Common myeloid progenitor, CD34-positive (primary cell): Measurements from ENCODE around the gene BEX4.
A peak's percentile ranks its signal among the peaks of the same experiment; 100 is the strongest.
"Not testable (repeated sequence)": the region's sequence is repeated elsewhere in the genome, so short reads cannot be mapped to it uniquely, and the experiment has no call there.

Experiments used
- CTCF ChIA-PET: fragments of 350-600 bp; sonication (Branson Sonifier 250); formaldehyde crosslinking; loops from one replicate; lab custom pipeline; 2021; ENCODE audit warnings: antibody characterized with exemption; lab: Charles Lee
- POLR2A ChIA-PET: fragments of 350-600 bp; sonication (Branson Sonifier 250); formaldehyde crosslinking; loops from one replicate; lab custom pipeline; 2021; ENCODE audit warnings: antibody characterized with exemption; lab: Charles Lee
- DNase-seq, 3 donors: peaks; one replicate each; pipeline versions ENCODE4 v3.0.0 to v3.0.0-alpha.2; 2013
- H3K27ac ChIP-seq, 2 experiments: 1 replicate in 1 of 2; 2 replicates in 1 of 2; pipeline ENCODE4 v1.7.0; 2013; ENCODE audit warnings: inconsistent platforms in 2 of 2, low read length in 2 of 2, mild to moderate bottlenecking in 2 of 2, low read depth in 1 of 2, moderate library complexity in 1 of 2; ENCODE audit not compliant: severe bottlenecking in 2 of 2, insufficient read depth in 1 of 2, poor library complexity in 1 of 2
- H3K27me3 ChIP-seq, 5 experiments: replicated peaks in 2 of 5; 1 replicate in 3 of 5; 2 replicates in 2 of 5; pipeline versions ENCODE4 v1.6.1 to v1.7.0; 2013; ENCODE audit warnings: low read length in 4 of 5, mild to moderate bottlenecking in 2 of 5, moderate library complexity in 2 of 5, inconsistent platforms in 1 of 5; ENCODE audit not compliant: insufficient read depth in 5 of 5, control insufficient read depth in 4 of 5
- H3K36me3 ChIP-seq, 4 experiments: 1 replicate in 2 of 4; 2 replicates in 2 of 4; pipeline versions ENCODE4 v1.6.1 to v1.7.0; 2013; ENCODE audit warnings: low read length in 3 of 4, control low read depth in 1 of 4, mild to moderate bottlenecking in 1 of 4; ENCODE audit not compliant: control insufficient read depth in 4 of 4, insufficient read depth in 4 of 4
- H3K4me1 ChIP-seq, 4 experiments: 1 replicate in 3 of 4; 2 replicates in 1 of 4; pipeline versions ENCODE4 v1.6.1 to v1.7.1; 2013; ENCODE audit warnings: low read length in 3 of 4, mild to moderate bottlenecking in 3 of 4, control low read depth in 1 of 4, inconsistent platforms in 1 of 4, moderate library complexity in 1 of 4; ENCODE audit not compliant: control insufficient read depth in 4 of 4, insufficient read depth in 4 of 4; ENCODE audit errors: control extremely low read depth in 1 of 4
- H3K4me3 ChIP-seq, 7 experiments: 1 replicate in 4 of 7; 2 replicates in 3 of 7; pipeline versions ENCODE4 v1.5.1 to v1.7.0; 2013; ENCODE audit warnings: mild to moderate bottlenecking in 7 of 7, low read length in 6 of 7, moderate library complexity in 6 of 7, inconsistent platforms in 2 of 7, low read depth in 2 of 7, control low read depth in 1 of 7; ENCODE audit not compliant: insufficient read depth in 4 of 7, control insufficient read depth in 1 of 7; ENCODE audit errors: extremely low read depth in 1 of 7
- H3K9me3 ChIP-seq, 5 experiments: 1 replicate in 4 of 5; 2 replicates in 1 of 5; pipeline versions ENCODE4 v1.6.1 to v1.7.1; 2013; ENCODE audit warnings: low read length in 4 of 5, mild to moderate bottlenecking in 2 of 5, inconsistent platforms in 1 of 5, low read depth in 1 of 5, moderate library complexity in 1 of 5; ENCODE audit not compliant: control insufficient read depth in 4 of 5, insufficient read depth in 2 of 5; ENCODE audit errors: control extremely low read depth in 1 of 5
- WGBS: methylation state at CpG from one replicate; pipeline ENCODE4 v1.1.5; 2013; ENCODE audit not compliant: insufficient coverage; 5-methylcytosine and 5-hydroxymethylcytosine counted together

BEX4 gene

GRCh38 chrX:103212749-103213457 lies 2.0 kb upstream of the BEX4 start:
- DNase-seq: no peak
- H3K36me3 ChIP-seq: peaks cover 0 to 7% (median 3%) of the 10 kb centered on the region in 4 experiments
- ChIA-PET POLR2A (no interaction called here), CTCF (interaction anchor here (1.3 to 2.8 kb wide), 3 partner anchors 11 to 36 kb away, joined by 4 to 9 read pairs (median 5); no protein-coding TSS in a partner anchor)
- H3K27me3 ChIP-seq: peaks cover 0 to 5% (median 0%) of the 10 kb centered on the region in 5 experiments
- H3K4me1 ChIP-seq: peaks cover 0 to 6% (median 4%) of the 10 kb centered on the region in 4 experiments
- 83% methylated on average over 4 of the region's 8 CpGs for WGBS
- no peak overlapping the region for H3K4me3 ChIP-seq
- no peak overlapping the region for H3K27ac ChIP-seq
- no peaks in the 10 kb centered on the region for H3K9me3 ChIP-seq

- peaks cover 0 to 12% (median 0%) of the 10 kb centered on the region in 5 experiments for H3K27me3 ChIP-seq
- ChIA-PET POLR2A (no interaction called here), CTCF (no interaction called here)
- peak overlapping the region; percentile 86 to 95 for H3K27ac ChIP-seq
- WGBS: 29% methylated on average over 6 of the region's 39 CpGs
- H3K4me1 ChIP-seq: peaks cover 0 to 6% (median 4%) of the 10 kb centered on the region in 4 experiments
- H3K36me3 ChIP-seq: peaks cover 0 to 7% (median 3%) of the 10 kb centered on the region in 4 experiments
- peak; percentile 43 to 80 (median 77) for DNase-seq
- no peaks in the 10 kb centered on the region for H3K9me3 ChIP-seq
- peak overlapping the region; percentile 49 to 85 (median 70) for H3K4me3 ChIP-seq
These were observed 600 bp downstream of the BEX4 start for GRCh38 chrX:103215425-103215991.

GRCh38 chrX:103220511-103221323 lies 5.8 kb downstream of the BEX4 start:
- POLR2A ChIA-PET: no interaction called here
- no peak for DNase-seq
- peaks cover 0 to 16% (median 0%) of the 10 kb centered on the region in 5 experiments for H3K27me3 ChIP-seq
- peaks cover 0 to 7% (median 3%) of the 10 kb centered on the region in 4 experiments for H3K36me3 ChIP-seq
- H3K27ac ChIP-seq: no peak overlapping the region
- H3K4me1 ChIP-seq: peaks cover 0 to 5% (median 4%) of the 10 kb centered on the region in 4 experiments
- CTCF ChIA-PET: no interaction called here
- WGBS: 80% methylated on average over 30 of the region's 39 CpGs
- no peaks in the 10 kb centered on the region for H3K9me3 ChIP-seq
- H3K4me3 ChIP-seq: no peak overlapping the region

GRCh38 chrX:103225918-103226317 lies 11.0 kb downstream of the BEX4 start:
- CTCF ChIA-PET, H3K36me3 ChIP-seq, H3K27me3 ChIP-seq, H3K27ac ChIP-seq, H3K9me3 ChIP-seq, H3K4me1 ChIP-seq, POLR2A ChIA-PET, H3K4me3 ChIP-seq, DNase-seq: not testable (repeated sequence)
- no CpG with 5 or more reads among the region's 4 CpGs for WGBS

- no peak overlapping the region for H3K4me3 ChIP-seq
- peaks cover 0 to 6% (median 0%) of the 10 kb centered on the region in 4 experiments for H3K4me1 ChIP-seq
- peaks cover 0 to 3% (median 0%) of the 10 kb centered on the region in 5 experiments for H3K27me3 ChIP-seq
- ChIA-PET POLR2A (no interaction called here), CTCF (interaction anchor here (0.6 to 1.9 kb wide), 2 partner anchors 13 to 23 kb away, joined by 3 to 4 read pairs; no protein-coding TSS in a partner anchor)
- no peaks in the 10 kb centered on the region for H3K9me3 ChIP-seq
- no peaks in the 10 kb centered on the region for H3K36me3 ChIP-seq
- H3K27ac ChIP-seq: no peak overlapping the region
- no peak for DNase-seq
- WGBS: 55% methylated on average over 2 of the region's 2 CpGs
These were observed 18.4 kb downstream of the BEX4 start for GRCh38 chrX:103233263-103233662.

GRCh38 chrX:103234869-103235268 lies 20.0 kb downstream of the BEX4 start:
- Histone ChIP-seq H3K9me3 (no peaks in the 10 kb centered on the region), H3K27me3 (peaks cover 0 to 3% (median 0%) of the 10 kb centered on the region in 5 experiments), H3K4me1 (peaks cover 0 to 6% (median 0%) of the 10 kb centered on the region in 4 experiments), H3K4me3 (no peak overlapping the region), H3K36me3 (no peaks in the 10 kb centered on the region), H3K27ac (no peak overlapping the region)
- CTCF ChIA-PET: no interaction called here
- DNase-seq: no peak
- POLR2A ChIA-PET: no interaction called here
- WGBS: no CpG with 5 or more reads among the region's 1 CpG
